Chondrocyte (in vitro differentiated cells): ENCODE results near the gene AUTS2. TPM values are rescaled to one million over a fixed set of nuclear protein-coding genes. Genes with fewer than 3 reads are reported as not detected.

Experiments
- DNase-seq: peaks from one replicate; pipeline ENCODE4 v3.0.0; 2021; ENCODE audit warnings: mixed read lengths, low spot score
- H3K27ac Mint-ChIP-seq: one replicate; pipeline ENCODE4 v1.8.0; 2021; ENCODE audit warnings: mild to moderate bottlenecking, moderate library complexity, mixed read lengths; ENCODE audit not compliant: unreplicated experiment
- H3K27me3 Mint-ChIP-seq: 2 replicates; pipeline ENCODE4 v1.8.0; 2021; ENCODE audit warnings: low read depth, mixed read lengths
- H3K36me3 Mint-ChIP-seq: 2 replicates; pipeline ENCODE4 v1.8.0; 2021; ENCODE audit warnings: low read depth, mixed read lengths
- H3K4me1 Mint-ChIP-seq: 2 replicates; pipeline ENCODE4 v1.8.0; 2021; ENCODE audit warnings: low read depth, mild to moderate bottlenecking, mixed read lengths
- H3K4me3 Mint-ChIP-seq: one replicate; pipeline ENCODE4 v1.8.0; 2021; ENCODE audit warnings: mild to moderate bottlenecking, moderate library complexity, mixed read lengths; ENCODE audit not compliant: unreplicated experiment
- H3K9me3 Mint-ChIP-seq: 2 replicates; pipeline ENCODE4 v1.8.0; 2021; ENCODE audit warnings: low read depth, mixed read lengths
- CTCF ChIP-seq: fragments of 200-600 bp; sonication (generic); IDR thresholded peaks from 2 replicates; pipeline ENCODE4 v1.5.0; 2021; ENCODE audit warnings: antibody characterized with exemption, mild to moderate bottlenecking, moderate library complexity
- total RNA-seq: library from RNA; stranded (reverse); gene quantifications from 3 replicates; pipeline ENCODE4 v1.2.1, GENCODE V29; 2021

The AUTS2 gene
- total RNA-seq, 1 donor from 2014 or later: 31.5 TPM

GRCh38 chr7:70387217-70387616 lies 788.9 kb downstream of the AUTS2 start:
- no peak overlapping the region for H3K27ac Mint-ChIP-seq

GRCh38 chr7:70389531-70390151 lies 791.4 kb downstream of the AUTS2 start:
- Mint-ChIP-seq H3K27ac (no peak overlapping the region), H3K4me3 (no peak overlapping the region), H3K27me3 (no peaks in the 10 kb centered on the region), H3K9me3 (no peaks in the 10 kb centered on the region), H3K36me3 (no peaks in the 10 kb centered on the region), H3K4me1 (peaks cover 32% of the 10 kb centered on the region)
- no peak for DNase-seq
- TF ChIP-seq CTCF: no peak

More at GRCh38 chr7:70387217-70387616, 788.9 kb downstream of the AUTS2 start:
- H3K36me3 Mint-ChIP-seq: no peaks in the 10 kb centered on the region
- no peak overlapping the region for H3K4me3 Mint-ChIP-seq
- H3K9me3 Mint-ChIP-seq: peaks cover 4% of the 10 kb centered on the region
- no peak for TF ChIP-seq CTCF
- DNase-seq: no peak
- peaks cover 20% of the 10 kb centered on the region for H3K4me1 Mint-ChIP-seq
- H3K27me3 Mint-ChIP-seq: no peaks in the 10 kb centered on the region

GRCh38 chr7:70390251-70390650 lies 792.0 kb downstream of the AUTS2 start:
- DNase-seq: no peak
- TF ChIP-seq CTCF: no peak

GRCh38 chr7:70392256-70392876 lies 794.1 kb downstream of the AUTS2 start:
- Mint-ChIP-seq H3K4me1 (peaks cover 27% of the 10 kb centered on the region), H3K9me3 (no peaks in the 10 kb centered on the region), H3K36me3 (no peaks in the 10 kb centered on the region), H3K27me3 (no peaks in the 10 kb centered on the region), H3K27ac (no peak overlapping the region), H3K4me3 (no peak overlapping the region)
- no peak for TF ChIP-seq CTCF
- no peak for DNase-seq

More at GRCh38 chr7:70390251-70390650, 792.0 kb downstream of the AUTS2 start:
- Mint-ChIP-seq H3K27ac (peak overlapping the region; percentile 58), H3K4me3 (no peak overlapping the region), H3K27me3 (no peaks in the 10 kb centered on the region), H3K4me1 (peaks cover 27% of the 10 kb centered on the region), H3K36me3 (no peaks in the 10 kb centered on the region), H3K9me3 (no peaks in the 10 kb centered on the region)

GRCh38 chr7:70392877-70393435 lies 794.7 kb downstream of the AUTS2 start:
- Mint-ChIP-seq H3K9me3 (no peaks in the 10 kb centered on the region), H3K36me3 (no peaks in the 10 kb centered on the region), H3K4me1 (peaks cover 27% of the 10 kb centered on the region), H3K27ac (no peak overlapping the region), H3K27me3 (no peaks in the 10 kb centered on the region), H3K4me3 (no peak overlapping the region)
- no peak for DNase-seq
- no peak for TF ChIP-seq CTCF
